HG02840 (cell line): Measurements from ENCODE around the gene LRRC27.
"Not testable (repeated sequence)": the region's sequence is repeated elsewhere in the genome, so short reads cannot be mapped to it uniquely, and the experiment has no call there.

Experiments
- ATAC-seq: cut with Tn5 transposase; IDR thresholded peaks from one replicate; pipeline ENCODE4 v1.9.1; 2021; ENCODE audit warnings: mild to moderate bottlenecking, moderate library complexity, moderate number of reproducible peaks; ENCODE audit not compliant: unreplicated experiment, low FRiP score

Gene LRRC27

GRCh38 chr10:132331601-132332432 lies at the start of gene LRRC27:
Gene LRRC27, plus strand, starts transcription at chr10:132332193. Its CDS starts 1,332 bp downstream, at chr10:132333525.
- peak; percentile 80 for ATAC-seq

- no peak for ATAC-seq
Measured at GRCh38 chr10:132282667-132283603, 49.1 kb upstream of the LRRC27 start.

DNA sequence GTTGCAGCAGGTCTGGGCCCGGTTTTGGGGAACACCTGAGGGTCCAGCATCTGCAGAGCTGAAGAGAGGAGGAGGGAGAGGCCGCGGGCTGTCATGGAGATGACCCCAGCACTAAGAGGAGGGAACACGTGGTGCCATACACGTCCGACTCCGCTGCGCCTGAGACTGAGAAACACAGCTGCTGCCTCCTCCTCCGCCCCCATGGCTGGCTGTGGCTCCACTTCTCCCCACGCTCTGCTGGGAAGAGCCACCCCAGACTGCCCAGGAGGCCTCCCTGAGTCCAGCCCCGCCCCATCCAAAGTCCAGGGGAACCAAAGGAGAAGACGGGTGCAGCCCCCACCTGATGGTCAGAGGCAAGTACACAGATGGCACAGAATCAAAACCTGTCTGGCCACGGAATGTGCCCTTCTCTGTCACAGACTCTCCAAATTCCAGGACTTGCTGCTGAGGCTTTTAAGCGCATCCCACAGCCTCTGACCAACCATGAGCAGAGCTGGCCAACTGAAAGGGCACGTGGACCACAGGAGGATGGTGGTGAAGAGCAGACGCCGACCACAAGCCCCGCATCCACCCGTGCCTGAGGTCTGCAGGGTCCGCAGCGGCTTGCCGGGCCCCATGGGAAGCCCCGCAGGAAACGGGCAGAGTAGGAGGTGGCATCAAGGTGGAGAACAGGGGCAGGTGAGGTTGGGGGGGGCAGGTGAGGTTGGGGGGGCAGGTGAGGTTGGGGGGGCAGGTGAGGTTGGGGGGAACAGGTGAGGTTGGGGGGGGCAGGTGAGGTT lies 48.2 kb upstream of the LRRC27 start:
- ATAC-seq, result no peak

DNA sequence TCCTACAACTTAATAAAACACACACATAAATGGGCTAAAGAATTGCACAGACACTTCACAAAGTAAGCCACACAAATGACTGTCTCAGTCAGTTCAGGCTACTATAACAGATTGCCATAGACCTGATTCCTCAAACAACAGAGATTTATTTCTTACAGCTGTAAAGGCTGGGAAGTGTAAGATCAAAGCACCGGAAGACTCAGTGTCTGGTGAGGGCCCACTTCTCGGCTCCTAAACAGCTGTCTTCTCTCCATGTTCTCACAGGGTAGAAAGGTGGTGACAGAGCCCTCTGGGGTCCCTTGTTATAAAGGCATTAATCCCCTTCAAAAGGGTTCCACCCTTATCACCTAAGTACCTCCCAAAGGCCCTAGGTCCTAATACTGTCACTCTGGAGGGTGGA lies 42.6 kb upstream of the LRRC27 start:
- ATAC-seq, result no peak

DNA sequence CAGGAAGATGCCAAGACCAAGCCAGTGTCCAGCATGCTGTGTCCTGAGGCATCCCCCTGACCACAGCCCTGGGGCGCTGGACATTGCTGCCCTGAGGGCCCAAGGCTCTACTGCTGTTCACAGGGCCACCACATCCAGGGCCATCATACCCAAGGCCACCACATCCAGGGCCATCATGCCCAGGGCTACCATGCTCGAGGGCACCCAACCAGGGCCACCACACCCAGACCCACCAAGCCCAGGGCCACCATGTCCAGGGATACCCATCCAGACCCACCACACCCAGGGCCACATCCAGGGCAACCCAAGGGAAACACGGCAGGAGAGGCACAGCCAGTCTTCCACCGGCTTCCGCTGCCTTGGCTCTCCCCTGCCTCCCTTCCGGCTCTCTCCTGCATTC lies 41.4 kb upstream of the LRRC27 start:
- no peak for ATAC-seq

DNA sequence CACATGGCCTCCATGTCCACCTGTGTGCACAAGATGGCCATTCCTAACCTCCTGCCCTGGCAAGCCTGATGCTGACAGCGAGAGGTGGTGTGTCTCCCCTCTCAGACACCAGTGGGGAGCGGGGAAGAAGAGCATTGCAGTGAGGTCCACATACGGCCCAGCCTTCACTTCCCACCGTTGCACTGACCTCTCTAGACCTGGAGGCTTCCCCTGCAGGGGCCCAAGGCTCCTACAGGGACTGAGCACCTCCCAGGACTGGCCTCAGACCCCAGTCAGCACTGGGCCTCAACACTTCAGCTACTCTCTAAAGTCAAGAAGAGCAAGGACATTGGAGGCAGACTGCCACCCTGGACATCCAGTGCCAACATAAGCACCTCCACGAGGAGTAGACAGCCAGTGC lies 40.2 kb upstream of the LRRC27 start:
- no peak for ATAC-seq

DNA sequence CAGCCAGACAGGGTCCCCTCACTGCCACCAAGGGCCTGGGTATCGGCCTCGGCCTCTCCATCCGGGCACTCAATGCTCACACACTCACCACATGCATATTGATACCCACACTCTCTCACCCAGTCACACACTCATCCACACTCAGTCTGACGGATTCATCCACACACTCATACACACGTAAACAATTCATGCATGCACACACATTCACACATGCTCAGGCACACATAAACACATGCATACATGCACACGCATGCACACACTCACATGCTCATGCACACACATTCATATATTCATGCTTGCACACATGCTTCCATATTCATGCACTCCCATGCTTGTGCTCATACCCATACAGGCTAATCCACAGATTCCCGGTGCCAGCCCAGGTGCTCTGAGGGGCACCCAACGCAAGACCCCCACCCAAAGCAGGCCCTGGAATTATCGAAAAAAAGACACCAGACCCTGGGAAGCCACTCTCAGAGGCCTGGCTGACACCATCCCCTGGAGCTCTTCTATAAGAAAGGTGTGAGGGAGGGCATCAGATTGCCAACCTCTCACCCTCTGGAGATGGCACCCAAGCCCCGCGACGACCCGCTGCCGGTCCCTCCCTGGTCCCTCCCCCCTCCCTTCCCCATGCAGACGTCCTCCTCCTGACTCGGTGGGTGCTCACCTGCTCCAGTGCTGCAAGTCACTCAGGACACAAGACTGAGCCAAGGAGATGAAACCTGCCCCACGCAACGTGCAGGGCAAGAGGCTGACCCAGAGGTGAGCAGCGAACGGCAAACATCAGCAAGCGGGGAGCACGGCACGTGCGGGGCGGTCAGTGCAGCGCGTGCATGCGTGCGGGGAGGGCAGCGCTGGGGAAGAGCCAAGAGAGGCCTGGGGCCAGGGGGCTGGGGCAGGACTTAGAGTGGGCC lies 39.4 kb upstream of the LRRC27 start:
- no peak for ATAC-seq

- ATAC-seq, result no peak
Measured at GRCh38 chr10:132293201-132293812, 38.7 kb upstream of the LRRC27 start.

DNA sequence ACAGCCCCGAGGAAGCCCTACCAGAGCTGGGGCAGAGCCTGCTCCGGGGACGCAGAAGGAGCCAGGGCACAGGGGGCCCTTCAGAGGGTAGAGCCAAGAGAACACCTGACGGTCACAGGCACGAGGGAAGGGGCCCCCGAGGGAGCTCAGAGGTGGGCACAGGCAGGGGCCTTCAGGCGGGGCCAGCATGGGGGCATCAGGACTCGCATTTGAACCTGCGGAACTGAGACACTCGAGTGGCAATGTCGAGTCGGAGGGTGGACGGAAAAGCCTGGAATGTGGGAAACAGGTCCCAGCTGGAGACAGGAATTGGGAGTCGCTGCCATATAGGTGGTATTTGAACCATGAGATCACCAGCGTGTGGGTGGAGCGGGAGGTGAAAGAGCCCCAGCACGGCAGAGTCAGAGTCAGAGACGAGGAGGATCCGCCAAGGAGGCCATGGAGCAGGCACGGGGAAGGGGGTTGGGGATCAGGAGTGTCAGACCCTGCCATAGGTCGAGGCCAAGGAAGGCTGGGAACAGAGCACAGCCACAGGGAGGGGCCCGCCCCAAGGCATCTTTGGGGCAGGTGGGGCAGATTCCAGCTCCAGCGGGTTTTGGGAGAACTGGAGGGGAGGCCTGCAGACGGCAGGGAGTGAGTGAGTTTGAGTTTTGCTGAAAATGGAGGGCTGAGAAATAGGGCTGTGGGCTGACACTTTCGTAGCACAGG lies 38.0 kb upstream of the LRRC27 start:
- no peak for ATAC-seq

DNA sequence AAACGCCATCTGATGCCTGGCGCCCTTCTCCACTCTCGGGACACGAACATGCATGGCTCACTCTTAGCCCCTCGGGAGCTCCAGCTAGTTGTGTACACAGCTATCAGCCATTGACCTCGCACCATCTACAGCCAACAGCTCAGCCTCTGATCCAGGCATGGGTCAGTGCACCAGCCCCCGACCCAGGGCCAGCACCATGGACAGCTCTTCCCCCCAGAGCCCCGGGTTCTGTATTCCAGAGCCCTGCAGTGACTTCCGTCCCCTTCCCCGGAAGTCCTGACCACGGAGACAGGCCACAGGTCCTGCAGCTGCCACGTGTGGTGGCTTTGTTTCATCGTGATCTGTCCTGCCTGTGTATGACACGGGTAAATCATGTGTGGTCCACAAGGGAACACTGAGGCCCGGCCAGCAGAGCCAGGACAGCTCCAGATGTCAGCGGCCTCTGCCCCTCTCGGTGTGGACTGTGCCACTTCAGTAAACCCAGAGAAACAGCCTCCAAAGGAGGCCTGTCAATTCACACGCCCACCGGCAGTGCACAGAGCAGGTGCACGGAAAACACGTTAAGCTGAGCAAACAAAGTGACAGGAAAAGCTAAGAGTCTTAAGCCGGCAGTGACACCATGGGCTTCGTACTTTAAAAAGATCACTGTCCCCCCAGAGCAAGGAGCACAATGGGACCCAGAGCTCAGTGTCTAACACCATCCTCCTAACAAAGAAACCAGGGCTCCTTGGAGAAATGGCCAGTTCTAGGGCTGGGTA lies 37.3 kb upstream of the LRRC27 start:
- no peak for ATAC-seq

DNA sequence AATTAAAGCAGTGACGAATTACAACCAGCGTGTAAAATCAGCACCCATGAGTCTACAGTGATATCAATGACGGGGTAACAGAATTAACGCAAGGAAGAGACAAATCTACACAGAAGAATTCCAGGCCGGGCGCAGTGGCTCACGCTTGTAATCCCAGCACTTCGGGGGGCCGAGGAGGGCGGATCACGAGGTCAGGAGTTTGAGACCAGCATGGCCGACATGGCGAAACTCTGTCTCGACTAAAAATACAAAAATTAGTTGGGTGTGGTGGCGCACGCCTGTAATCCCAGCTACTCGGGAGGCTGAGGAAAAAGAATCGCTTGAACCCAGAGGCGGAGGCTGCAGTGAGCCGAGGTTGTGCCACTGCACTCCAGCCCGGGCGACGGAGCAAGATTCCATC lies 36.5 kb upstream of the LRRC27 start:
- not testable (repeated sequence) for ATAC-seq

DNA sequence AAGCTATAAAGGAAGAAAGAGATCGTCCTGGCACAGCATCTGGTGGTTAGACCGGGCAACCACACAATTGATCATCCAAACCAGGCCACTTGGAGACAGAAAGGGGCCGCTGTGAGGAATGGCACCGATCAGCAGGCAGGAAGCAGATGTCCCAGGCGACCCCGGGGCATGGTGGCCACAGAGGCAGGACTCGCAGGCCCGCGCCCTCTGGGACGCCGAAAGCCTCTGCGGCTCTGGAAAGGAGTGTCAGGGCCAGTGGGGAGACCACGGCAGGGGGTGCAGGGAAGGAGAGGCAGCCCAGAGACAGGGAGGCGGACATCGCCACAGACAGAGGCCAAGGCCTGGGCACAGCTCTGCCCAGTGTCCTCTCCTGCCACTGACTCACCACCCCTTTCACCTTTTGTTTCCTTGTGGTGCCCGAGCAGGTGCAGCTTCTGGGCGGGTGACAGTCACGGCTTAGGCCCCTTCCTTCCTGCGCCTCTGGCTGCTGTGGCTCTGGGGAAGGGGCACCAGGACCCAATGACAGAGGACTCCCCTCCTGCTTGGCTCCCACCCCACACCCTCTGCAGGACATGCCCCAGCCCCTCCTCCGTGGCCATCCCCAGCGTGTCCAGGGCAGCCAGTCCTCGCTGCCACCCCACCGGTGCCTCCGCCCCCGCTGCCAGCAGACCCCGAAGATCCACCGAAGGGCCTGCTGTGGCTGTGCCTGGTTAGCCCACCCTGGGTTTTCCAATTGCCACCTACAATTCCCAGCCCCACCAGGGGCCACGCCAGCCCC lies 35.1 kb upstream of the LRRC27 start:
- no peak for ATAC-seq

DNA sequence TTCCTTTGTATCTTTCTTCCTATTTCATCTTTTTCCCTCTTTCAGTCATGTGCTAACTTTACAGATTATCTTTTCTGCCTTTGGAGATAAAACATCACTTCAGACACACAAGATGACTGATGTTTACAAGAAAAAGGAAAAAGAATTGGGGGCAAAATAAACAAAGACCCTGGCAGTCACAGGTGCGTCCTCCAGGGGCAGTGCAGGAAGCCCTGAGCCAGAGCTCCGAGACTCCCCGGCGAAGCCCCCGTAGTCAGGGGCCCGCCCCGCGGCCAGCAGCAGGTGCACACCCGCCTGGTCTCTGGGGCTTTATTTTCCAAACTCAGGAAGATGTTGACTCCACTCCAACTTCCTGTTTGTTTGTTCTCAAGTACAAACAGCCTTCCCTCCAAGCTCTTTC lies 34.5 kb upstream of the LRRC27 start:
- no peak for ATAC-seq

GRCh38 chr10:132298038-132298881 lies 33.7 kb upstream of the LRRC27 start:
- no peak for ATAC-seq

DNA sequence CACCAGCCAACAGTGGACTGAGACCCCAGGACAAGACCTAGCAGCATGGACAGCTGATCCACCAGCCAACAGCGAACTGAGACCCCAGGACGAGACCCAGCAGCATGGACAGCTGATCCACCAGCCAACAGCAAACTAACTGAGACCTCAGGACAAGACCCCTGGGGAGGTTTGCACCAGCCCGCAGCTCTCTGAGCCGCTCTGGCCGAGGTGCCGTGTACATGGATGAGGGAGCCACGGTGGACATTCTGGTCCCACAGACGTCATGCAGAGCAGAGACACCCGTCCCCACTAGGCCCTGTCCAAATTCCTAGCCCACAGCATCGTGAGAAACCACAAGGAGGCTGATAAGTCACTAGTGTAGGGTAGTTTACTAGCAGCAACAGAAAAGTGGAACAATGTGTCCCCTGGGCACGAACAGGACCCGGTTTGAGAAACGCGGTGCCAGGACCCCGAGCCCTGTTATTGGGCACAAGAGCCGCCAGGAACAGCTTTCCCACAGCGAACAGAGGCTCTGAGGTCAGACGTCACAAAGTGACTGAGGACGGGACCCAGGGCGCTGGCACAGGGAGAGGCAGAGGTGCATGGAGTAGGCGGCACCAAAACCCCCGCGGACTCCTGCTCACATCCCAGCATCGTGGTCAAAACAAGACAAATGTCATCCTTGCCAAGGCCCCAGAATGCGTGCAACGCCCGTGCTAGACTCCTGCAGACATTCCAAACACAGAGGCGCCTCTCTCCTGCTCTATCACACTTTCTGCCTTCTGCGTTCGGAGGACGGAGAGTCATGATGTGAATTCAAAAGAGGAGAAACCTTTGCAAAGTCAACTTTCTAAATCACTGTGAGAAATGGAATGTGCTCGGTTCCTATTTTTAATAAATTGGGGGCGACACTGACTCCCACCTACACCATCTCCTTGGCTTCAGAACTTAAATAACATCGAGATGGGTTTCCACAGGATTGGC lies 32.3 kb upstream of the LRRC27 start:
- ATAC-seq, result no peak
